Measurements from ENCODE around the gene MSI2.

GRCh38 chr17:57328109-57328882, 72.0 kb downstream of the MSI2 start:
- TF ChIP-seq CTCF (IDR thresholded peaks at IDR 0.05) = no peak
- no peak for TF ChIP-seq POLR2A (IDR thresholded peaks at IDR 0.05)
